HG02870 (cell line): ENCODE results near the gene ADO.
"Not testable (repeated sequence)": the region's sequence is repeated elsewhere in the genome, so short reads cannot be mapped to it uniquely, and the experiment has no call there.

Experiments
- ATAC-seq: cut with Tn5 transposase; IDR thresholded peaks from one replicate; pipeline ENCODE4 v1.9.1; 2021; ENCODE audit warnings: mild to moderate bottlenecking, moderate library complexity; ENCODE audit not compliant: unreplicated experiment

ADO gene

GRCh38 chr10:62804356-62805230, at the start of gene ADO:
TSS of gene ADO (plus strand) at chr10:62804720. CDS start at chr10:62805060, 340 bp downstream.
- ATAC-seq, result peak; percentile 85

GRCh38 chr10:62754963-62755362, 49.6 kb upstream of the ADO start:
- no peak for ATAC-seq

GRCh38 chr10:62755662-62756653, 48.6 kb upstream of the ADO start:
- ATAC-seq, result no peak

GRCh38 chr10:62759599-62760175, 44.8 kb upstream of the ADO start:
- ATAC-seq, result no peak

GRCh38 chr10:62760401-62760800, 44.1 kb upstream of the ADO start:
- ATAC-seq, result no peak

GRCh38 chr10:62761115-62761514, 43.4 kb upstream of the ADO start:
- ATAC-seq, result no peak

GRCh38 chr10:62763155-62763554, 41.4 kb upstream of the ADO start:
- ATAC-seq, result no peak

- ATAC-seq, result no peak
Observed at GRCh38 chr10:62764011-62764410, 40.5 kb upstream of the ADO start.

- ATAC-seq, result no peak
Observed at GRCh38 chr10:62765726-62766125, 38.8 kb upstream of the ADO start.

- no peak for ATAC-seq
Observed at GRCh38 chr10:62766386-62766785, 38.1 kb upstream of the ADO start.

GRCh38 chr10:62769574-62770242, 34.8 kb upstream of the ADO start:
- peak; percentile 84 for ATAC-seq

GRCh38 chr10:62772186-62772974, 32.1 kb upstream of the ADO start:
- no peak for ATAC-seq

- peak; percentile 51 for ATAC-seq
Observed at GRCh38 chr10:62778125-62778524, 26.4 kb upstream of the ADO start.

- peak; percentile 93 for ATAC-seq
Observed at GRCh38 chr10:62779487-62780248, 24.9 kb upstream of the ADO start.

- ATAC-seq, result not testable (repeated sequence)
Observed at GRCh38 chr10:62784537-62784936, 20.0 kb upstream of the ADO start.

GRCh38 chr10:62788285-62788684, 16.2 kb upstream of the ADO start:
- ATAC-seq, result not testable (repeated sequence)

- ATAC-seq, result no peak
Observed at GRCh38 chr10:62788861-62789467, 15.6 kb upstream of the ADO start.

- no peak for ATAC-seq
Observed at GRCh38 chr10:62790019-62790555, 14.4 kb upstream of the ADO start.
